ENCODE results near the gene NR4A2. TPM values are rescaled to one million over a fixed set of nuclear protein-coding genes. Genes with fewer than 3 reads are reported as not detected.

NR4A2 gene
- total RNA-seq, 1 experiment from 2014 or later: 0.66 TPM

- TF ChIP-seq ARID4B (CRISPR knock-in tag; IDR thresholded peaks at IDR 0.05; ENCODE audit: borderline replicate concordance): no peak
Measured at GRCh38 chr2:156309167-156309566, 23.4 kb downstream of the NR4A2 start (continued).

- ChIA-PET POLR2A (no interaction called here), CTCF (no interaction called here)
- TF ChIP-seq ARID4B (CRISPR knock-in tag; IDR thresholded peaks at IDR 0.05; ENCODE audit: borderline replicate concordance): no peak
- no peak for TF ChIP-seq ZNF121 (CRISPR knock-in tag; IDR thresholded peaks at IDR 0.05)
- TF ChIP-seq PREB (CRISPR knock-in tag; IDR thresholded peaks at IDR 0.05; ENCODE audit: borderline replicate concordance): no peak
- TF ChIP-seq ATF6 (CRISPR knock-in tag; IDR thresholded peaks at IDR 0.05): no peak
- TF ChIP-seq ETV6 (CRISPR knock-in tag; IDR thresholded peaks at IDR 0.05): no peak
- no peak for TF ChIP-seq ZNF138 (CRISPR knock-in tag; conservative IDR thresholded peaks at IDR 0.05)
- no peak for TF ChIP-seq GABPB1 (CRISPR knock-in tag; IDR thresholded peaks at IDR 0.05)
- no peak for TF ChIP-seq OVOL2 (CRISPR knock-in tag; IDR thresholded peaks at IDR 0.05; ENCODE audit: borderline replicate concordance)
- no peak for TF ChIP-seq NFATC4 (CRISPR knock-in tag; IDR thresholded peaks at IDR 0.05)
- no peak for TF ChIP-seq ZNF396 (CRISPR knock-in tag; IDR thresholded peaks at IDR 0.05; ENCODE audit: borderline replicate concordance)
- H3K27me3 Mint-ChIP-seq (ENCODE audit: low read depth): no peaks in the 10 kb centered on the region
- ATAC-seq (no peak), DNase-seq (ENCODE audit: low spot score) (no peak)
- no peak overlapping the region for H3K27ac Mint-ChIP-seq
- H3K4me1 Mint-ChIP-seq: no peaks in the 10 kb centered on the region
- H3K36me3 Mint-ChIP-seq: no peaks in the 10 kb centered on the region
- H3K4me3 Mint-ChIP-seq: no peak overlapping the region
- H3K9me3 Mint-ChIP-seq: no peaks in the 10 kb centered on the region
Measured at GRCh38 chr2:156306821-156307220, 25.7 kb downstream of the NR4A2 start.

- Mint-ChIP-seq H3K27ac (no peak overlapping the region), H3K9me3 (peaks cover under 1% of the 10 kb centered on the region), H3K27me3 (ENCODE audit: low read depth) (no peaks in the 10 kb centered on the region), H3K4me1 (no peaks in the 10 kb centered on the region), H3K4me3 (no peak overlapping the region), H3K36me3 (no peaks in the 10 kb centered on the region)
- no peak for ATAC-seq
- DNase-seq (ENCODE audit: low spot score): no peak
- ChIA-PET POLR2A (no interaction called here), CTCF (no interaction called here)
- TF ChIP-seq TEAD1 (CRISPR knock-in tag; IDR thresholded peaks at IDR 0.05) (no peak), TEAD4 (CRISPR knock-in tag; IDR thresholded peaks at IDR 0.05) (no peak), TP53 (CRISPR knock-in tag; IDR thresholded peaks at IDR 0.05) (no peak), GTF2I (CRISPR knock-in tag; conservative IDR thresholded peaks at IDR 0.05) (no peak), MAX (CRISPR knock-in tag; IDR thresholded peaks at IDR 0.05) (no peak), ATF2 (CRISPR knock-in tag; IDR thresholded peaks at IDR 0.05; ENCODE audit: borderline replicate concordance, low read depth) (no peak), OVOL2 (CRISPR knock-in tag; IDR thresholded peaks at IDR 0.05; ENCODE audit: borderline replicate concordance) (no peak), KAT7 (CRISPR knock-in tag; IDR thresholded peaks at IDR 0.05; ENCODE audit: borderline replicate concordance) (no peak), ZNF671 (CRISPR knock-in tag; IDR thresholded peaks at IDR 0.05) (no peak), TCF7 (CRISPR knock-in tag; IDR thresholded peaks at IDR 0.05; ENCODE audit: low read depth) (no peak), FOXK1 (CRISPR knock-in tag; IDR thresholded peaks at IDR 0.05) (no peak), ZNF317 (CRISPR knock-in tag; IDR thresholded peaks at IDR 0.05; ENCODE audit: borderline replicate concordance, low read depth) (no peak)
Measured at GRCh38 chr2:156305121-156305520, 27.4 kb downstream of the NR4A2 start.
